ENCODE results near the gene TCF25. TPM values are rescaled to one million over a fixed set of nuclear protein-coding genes. Genes with fewer than 3 reads are reported as not detected.

The TCF25 gene
- total RNA-seq, 4 donors from 2014 or later: 126 to 151 (median 137) TPM

- Histone ChIP-seq H3K4me1 (peaks cover 15 to 24% (median 17%) of the 10 kb centered on the region in 4 donors), H3K9me3 (peaks cover 0 to 9% (median 3%) of the 10 kb centered on the region in 4 donors), H3K36me3 (peaks cover 0 to 9% (median 0%) of the 10 kb centered on the region in 4 donors), H3K27me3 (no peaks in the 10 kb centered on the region), H3K4me3 (no peak overlapping the region), H3K27ac (replicated peaks in 1 of 4) (no peak overlapping the region)
- TF ChIP-seq POLR2AphosphoS5 (IDR thresholded peaks at IDR 0.05) (no peak), CTCF (IDR thresholded peaks at IDR 0.05) (no peak), POLR2A (IDR thresholded peaks at IDR 0.05; ENCODE audit: low read depth) (no peak), EP300 (IDR thresholded peaks at IDR 0.05) (no peak)
- intact Hi-C loops (cut with DNase I): loop anchor here (5.0 to 10.0 kb wide), 3 partner anchors 53 to 163 kb away; partner anchors contain the start of genes FANCA, SPATA2L, VPS9D1 and ZNF276
- no peak for DNase-seq (ENCODE audit: extremely low spot score)
- 92% methylated on average over 5 of the region's 5 CpGs for WGBS
These were observed 5.5 kb upstream of the TCF25 start for GRCh38 chr16:89867918-89868317.

GRCh38 chr16:89869911-89870310 is 3.5 kb upstream of the TCF25 start:
- Histone ChIP-seq H3K9me3 (peaks cover 0 to 9% (median 3%) of the 10 kb centered on the region in 4 donors), H3K27me3 (no peaks in the 10 kb centered on the region), H3K4me3 (no peak overlapping the region), H3K27ac (replicated peaks in 1 of 4) (no peak overlapping the region), H3K4me1 (peaks cover 15 to 18% (median 18%) of the 10 kb centered on the region in 4 donors), H3K36me3 (peaks cover 0 to 12% (median 4%) of the 10 kb centered on the region in 4 donors)
- intact Hi-C loops (cut with DNase I): loop anchor here (5.0 to 10.0 kb wide), 3 partner anchors 55 to 165 kb away; partner anchors contain the start of genes FANCA, SPATA2L, VPS9D1 and ZNF276
- TF ChIP-seq POLR2AphosphoS5 (IDR thresholded peaks at IDR 0.05) (no peak), EP300 (IDR thresholded peaks at IDR 0.05) (no peak), CTCF (IDR thresholded peaks at IDR 0.05) (no peak), POLR2A (IDR thresholded peaks at IDR 0.05; ENCODE audit: low read depth) (no peak)
- DNase-seq (ENCODE audit: extremely low spot score): no peak
- WGBS: 92% methylated on average over 12 of the region's 12 CpGs

GRCh38 chr16:89870440-89870839 is 3.0 kb upstream of the TCF25 start:
- intact Hi-C loops (cut with DNase I): no loop called here
- Histone ChIP-seq H3K4me3 (no peak overlapping the region), H3K27ac (replicated peaks in 1 of 4) (no peak overlapping the region), H3K27me3 (no peaks in the 10 kb centered on the region), H3K36me3 (peaks cover 0 to 14% (median 8%) of the 10 kb centered on the region in 4 donors), H3K9me3 (peaks cover 0 to 9% (median 3%) of the 10 kb centered on the region in 4 donors), H3K4me1 (peaks cover 17 to 23% (median 22%) of the 10 kb centered on the region in 4 donors)
- no peak for TF ChIP-seq POLR2AphosphoS5 (IDR thresholded peaks at IDR 0.05)
- no peak for TF ChIP-seq EP300 (IDR thresholded peaks at IDR 0.05)
- no peak for TF ChIP-seq CTCF (IDR thresholded peaks at IDR 0.05)
- no peak for TF ChIP-seq POLR2A (IDR thresholded peaks at IDR 0.05; ENCODE audit: low read depth)
- no peak for DNase-seq (ENCODE audit: extremely low spot score)
- WGBS: 93% methylated on average over 5 of the region's 6 CpGs

- no peak overlapping the region for H3K4me3 ChIP-seq
- peaks cover 0 to 9% (median 3%) of the 10 kb centered on the region in 4 donors for H3K9me3 ChIP-seq
- TF ChIP-seq POLR2A (IDR thresholded peaks at IDR 0.05; ENCODE audit: low read depth) (no peak), POLR2AphosphoS5 (IDR thresholded peaks at IDR 0.05) (no peak), EP300 (IDR thresholded peaks at IDR 0.05) (no peak), CTCF (IDR thresholded peaks at IDR 0.05) (no peak)
- 92% methylated on average over 9 of the region's 9 CpGs for WGBS
- H3K4me1 ChIP-seq: peaks cover 17 to 35% (median 24%) of the 10 kb centered on the region in 4 donors
- H3K27me3 ChIP-seq: no peaks in the 10 kb centered on the region
- H3K27ac ChIP-seq (replicated peaks in 1 of 4): no peak overlapping the region
- H3K36me3 ChIP-seq: peaks cover 0 to 22% (median 8%) of the 10 kb centered on the region in 4 donors
- no peak for DNase-seq (ENCODE audit: extremely low spot score)
- intact Hi-C loops (cut with DNase I): no loop called here
These were observed 1.5 kb upstream of the TCF25 start for GRCh38 chr16:89871895-89872294.
